ENCODE measurements around the gene PPP6R3.

The PPP6R3 gene

GRCh38 chr11:68575025-68575665 is 114.6 kb downstream of the PPP6R3 start:
- DNase-seq (ENCODE audit: low read depth in 1 of 2, low spot score in 1 of 2) = no peak
- in situ Hi-C loops (cut with HindIII; ENCODE audit: low pct_unique_long_range_greater_than_20kb, low sequenced_read_pairs) = no loop called here
- TF ChIP-seq JUND (IDR thresholded peaks at IDR 0.05; ENCODE audit: low read depth) = no peak

GRCh38 chr11:68579455-68579854 is 118.9 kb downstream of the PPP6R3 start:
- TF ChIP-seq JUND (IDR thresholded peaks at IDR 0.05; ENCODE audit: low read depth) = no peak
- no peak for DNase-seq (ENCODE audit: low read depth in 1 of 2, low spot score in 1 of 2)
- in situ Hi-C loops (cut with HindIII; ENCODE audit: low pct_unique_long_range_greater_than_20kb, low sequenced_read_pairs) = no loop called here

GRCh38 chr11:68581439-68581838 is 120.9 kb downstream of the PPP6R3 start:
- DNase-seq (ENCODE audit: low read depth in 1 of 2, low spot score in 1 of 2) = no peak
- in situ Hi-C loops (cut with HindIII; ENCODE audit: low pct_unique_long_range_greater_than_20kb, low sequenced_read_pairs) = no loop called here
- no peak for TF ChIP-seq JUND (IDR thresholded peaks at IDR 0.05; ENCODE audit: low read depth)

- in situ Hi-C loops (cut with HindIII; ENCODE audit: low pct_unique_long_range_greater_than_20kb, low sequenced_read_pairs) = no loop called here
- TF ChIP-seq JUND (IDR thresholded peaks at IDR 0.05; ENCODE audit: low read depth) = no peak
- DNase-seq (ENCODE audit: low read depth in 1 of 2, low spot score in 1 of 2) = no peak
These were observed 121.3 kb downstream of the PPP6R3 start for GRCh38 chr11:68581901-68582300.

GRCh38 chr11:68582416-68583040 is 122.0 kb downstream of the PPP6R3 start:
- DNase-seq (ENCODE audit: low read depth in 1 of 2, low spot score in 1 of 2) = no peak
- no peak for TF ChIP-seq JUND (IDR thresholded peaks at IDR 0.05; ENCODE audit: low read depth)
- in situ Hi-C loops (cut with HindIII; ENCODE audit: low pct_unique_long_range_greater_than_20kb, low sequenced_read_pairs) = no loop called here

- in situ Hi-C loops (cut with HindIII; ENCODE audit: low pct_unique_long_range_greater_than_20kb, low sequenced_read_pairs) = no loop called here
- no peak for DNase-seq (ENCODE audit: low read depth in 1 of 2, low spot score in 1 of 2)
- no peak for TF ChIP-seq JUND (IDR thresholded peaks at IDR 0.05; ENCODE audit: low read depth)
These were observed 122.5 kb downstream of the PPP6R3 start for GRCh38 chr11:68583041-68583446.

- in situ Hi-C loops (cut with HindIII; ENCODE audit: low pct_unique_long_range_greater_than_20kb, low sequenced_read_pairs) = no loop called here
- no peak for TF ChIP-seq JUND (IDR thresholded peaks at IDR 0.05; ENCODE audit: low read depth)
- DNase-seq (ENCODE audit: low read depth in 1 of 2, low spot score in 1 of 2) = peak in 1 of 2 experiments; percentile 52
These were observed 123.5 kb downstream of the PPP6R3 start for GRCh38 chr11:68584097-68584496.

- in situ Hi-C loops (cut with HindIII; ENCODE audit: low pct_unique_long_range_greater_than_20kb, low sequenced_read_pairs) = no loop called here
- DNase-seq (ENCODE audit: low read depth in 1 of 2, low spot score in 1 of 2) = no peak
- TF ChIP-seq JUND (IDR thresholded peaks at IDR 0.05; ENCODE audit: low read depth) = no peak
These were observed 124.5 kb downstream of the PPP6R3 start for GRCh38 chr11:68584991-68585524.

GRCh38 chr11:68589547-68590216 is 129.1 kb downstream of the PPP6R3 start:
- in situ Hi-C loops (cut with HindIII; ENCODE audit: low pct_unique_long_range_greater_than_20kb, low sequenced_read_pairs) = no loop called here
- no peak for DNase-seq (ENCODE audit: low read depth in 1 of 2, low spot score in 1 of 2)
- TF ChIP-seq JUND (IDR thresholded peaks at IDR 0.05; ENCODE audit: low read depth) = no peak

GRCh38 chr11:68591719-68592118 is 131.2 kb downstream of the PPP6R3 start:
- in situ Hi-C loops (cut with HindIII; ENCODE audit: low pct_unique_long_range_greater_than_20kb, low sequenced_read_pairs) = no loop called here
- DNase-seq (ENCODE audit: low read depth in 1 of 2, low spot score in 1 of 2) = no peak
- no peak for TF ChIP-seq JUND (IDR thresholded peaks at IDR 0.05; ENCODE audit: low read depth)

- in situ Hi-C loops (cut with HindIII; ENCODE audit: low pct_unique_long_range_greater_than_20kb, low sequenced_read_pairs) = no loop called here
- DNase-seq (ENCODE audit: low read depth in 1 of 2, low spot score in 1 of 2) = no peak
- no peak for TF ChIP-seq JUND (IDR thresholded peaks at IDR 0.05; ENCODE audit: low read depth)
These were observed 132.9 kb downstream of the PPP6R3 start for GRCh38 chr11:68593441-68593840.

- no peak for DNase-seq (ENCODE audit: low read depth in 1 of 2, low spot score in 1 of 2)
- in situ Hi-C loops (cut with HindIII; ENCODE audit: low pct_unique_long_range_greater_than_20kb, low sequenced_read_pairs) = no loop called here
- no peak for TF ChIP-seq JUND (IDR thresholded peaks at IDR 0.05; ENCODE audit: low read depth)
These were observed 133.6 kb downstream of the PPP6R3 start for GRCh38 chr11:68594123-68594522.

- DNase-seq (ENCODE audit: low read depth in 1 of 2, low spot score in 1 of 2) = no peak
- in situ Hi-C loops (cut with HindIII; ENCODE audit: low pct_unique_long_range_greater_than_20kb, low sequenced_read_pairs) = no loop called here
- TF ChIP-seq JUND (IDR thresholded peaks at IDR 0.05; ENCODE audit: low read depth) = no peak
These were observed 135.7 kb downstream of the PPP6R3 start for GRCh38 chr11:68596231-68596630.

Measured in T47D (cell line).